DND-41 (cell line): ENCODE data around the gene FAM90A26.
"Not testable (repeated sequence)": the region's sequence is repeated elsewhere in the genome, so short reads cannot be mapped to it uniquely, and the experiment has no call there.

Source experiments
- CTCF ChIP-seq: IDR thresholded peaks from 2 replicates; pipeline ENCODE4 v1.5.1; 2012; ENCODE audit warnings: borderline replicate concordance, low read length, moderate library complexity, mild to moderate bottlenecking; ENCODE audit not compliant: poor library complexity, severe bottlenecking; ENCODE audit errors: extremely low read depth
- EZH2 ChIP-seq: IDR thresholded peaks from 3 replicates; pipeline ENCODE4 v1.6.1; 2012; ENCODE audit warnings: borderline replicate concordance, low read depth, mild to moderate bottlenecking, moderate library complexity, low read length, inconsistent platforms; ENCODE audit not compliant: severe bottlenecking

DNA sequence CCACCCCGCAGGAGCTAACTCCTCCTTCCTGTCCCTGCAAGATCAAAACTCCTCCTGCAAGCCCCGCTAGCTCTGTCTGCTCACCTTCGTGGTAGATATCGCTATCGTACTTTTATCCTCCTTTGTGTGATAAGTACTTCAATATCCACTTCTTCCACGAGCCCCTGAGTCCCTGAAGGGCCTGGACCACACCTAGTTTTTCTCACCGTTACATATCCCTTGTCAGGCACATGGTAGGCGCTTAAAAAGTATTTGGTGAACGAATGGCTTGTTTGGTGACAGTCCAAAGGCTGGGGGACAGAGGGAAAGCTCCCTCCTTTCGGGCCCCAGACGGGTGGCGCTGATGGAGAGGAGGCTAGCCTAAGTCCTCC, 18.4 kb upstream of the FAM90A26 start:
- not testable (repeated sequence) for TF ChIP-seq CTCF, EZH2
